ENCODE results near the gene MRPL39. TPM values are rescaled to one million over a fixed set of nuclear protein-coding genes. Genes with fewer than 3 reads are reported as not detected.

Gene MRPL39
- total RNA-seq, 3 donors from 2014 or later: 21.6 to 27.9 (median 22.1) TPM

- Histone ChIP-seq H3K9me3 (no peaks in the 10 kb centered on the region), H3K4me3 (no peak overlapping the region), H3K4me1 (ENCODE audit: low read depth) (no peaks in the 10 kb centered on the region), H3K36me3 (ENCODE audit: low read depth) (no peaks in the 10 kb centered on the region)
- DNase-seq: no peak
- ATAC-seq: no peak
- TF ChIP-seq CTCF (IDR thresholded peaks at IDR 0.05): no peak
- intact Hi-C loops (cut with DNase I, micrococcal nuclease): no loop called here
Observed at GRCh38 chr21:25565272-25566211, 41.7 kb downstream of the MRPL39 start.

- Histone ChIP-seq H3K4me3 (no peak overlapping the region), H3K9me3 (no peaks in the 10 kb centered on the region), H3K36me3 (ENCODE audit: low read depth) (no peaks in the 10 kb centered on the region), H3K4me1 (ENCODE audit: low read depth) (no peaks in the 10 kb centered on the region)
- intact Hi-C loops (cut with DNase I, micrococcal nuclease): no loop called here
- no peak for DNase-seq
- no peak for TF ChIP-seq CTCF (IDR thresholded peaks at IDR 0.05)
- no peak for ATAC-seq
Observed at GRCh38 chr21:25564349-25564948, 42.8 kb downstream of the MRPL39 start.

- no peak for TF ChIP-seq CTCF (IDR thresholded peaks at IDR 0.05)
- no peaks in the 10 kb centered on the region for H3K36me3 ChIP-seq (ENCODE audit: low read depth)
- no peak for DNase-seq
- H3K9me3 ChIP-seq: no peaks in the 10 kb centered on the region
- peak; percentile 7 for ATAC-seq
- H3K4me3 ChIP-seq: no peak overlapping the region
- no peaks in the 10 kb centered on the region for H3K4me1 ChIP-seq (ENCODE audit: low read depth)
- intact Hi-C loops (cut with DNase I, micrococcal nuclease): no loop called here
Observed at GRCh38 chr21:25563361-25564116, 43.7 kb downstream of the MRPL39 start.

- Histone ChIP-seq H3K4me1 (ENCODE audit: low read depth) (no peaks in the 10 kb centered on the region), H3K4me3 (no peak overlapping the region), H3K9me3 (no peaks in the 10 kb centered on the region), H3K36me3 (ENCODE audit: low read depth) (no peaks in the 10 kb centered on the region)
- no peak for DNase-seq
- intact Hi-C loops (cut with DNase I, micrococcal nuclease): no loop called here
- no peak for TF ChIP-seq CTCF (IDR thresholded peaks at IDR 0.05)
- no peak for ATAC-seq
Observed at GRCh38 chr21:25562660-25563059, 44.6 kb downstream of the MRPL39 start.

GRCh38 chr21:25561668-25562641 lies 45.3 kb downstream of the MRPL39 start:
- H3K4me3 ChIP-seq: no peak overlapping the region
- TF ChIP-seq CTCF (IDR thresholded peaks at IDR 0.05): no peak
- ATAC-seq (peak; percentile 81), DNase-seq (peak; percentile 65 to 76 (median 67))
- no peaks in the 10 kb centered on the region for H3K4me1 ChIP-seq (ENCODE audit: low read depth)
- intact Hi-C loops (cut with DNase I, micrococcal nuclease): no loop called here
- H3K36me3 ChIP-seq (ENCODE audit: low read depth): no peaks in the 10 kb centered on the region
- no peaks in the 10 kb centered on the region for H3K9me3 ChIP-seq
